Left colon (tissue), 2 donors: ENCODE data around the gene DCUN1D5. TPM values are rescaled to one million over a fixed set of nuclear protein-coding genes. Genes with fewer than 3 reads are reported as not detected.

Experiments
- ATAC-seq: fragments of 200-7000 bp; cut with Tn5 transposase; one replicate; pipeline ENCODE4 v1.9.1; 2020; ENCODE audit warnings: mild to moderate bottlenecking, moderate library complexity
- DNase-seq, 2 donors: peaks; one replicate each; pipeline ENCODE4 v3.0.0-alpha.2; 2020
- intact Hi-C, 2 donors: fragments of 100-400 bp; cut with DNase I in 1 of 2; cut with micrococcal nuclease in 1 of 2; formaldehyde crosslinking; loops; one replicate each; pipeline versions ENCODE4 v1.11.2 to v1.14.0; 2022; cut with DNase I, micrococcal nuclease
- long read RNA-seq: library from polyadenylated mRNA; unstranded; transcript quantifications from one replicate; pipeline ENCODE4 v2.0.0, GENCODE V29; 2021
- total RNA-seq, 2 donors: library from RNA; stranded (reverse); fragmentation: NEBNext Ultra II Directional; extraction: Animal tissue kit (Norgen Biotek cat#: 25700); gene quantifications; one replicate each; pipeline ENCODE4 v1.2.1, GENCODE V29; 2021
- donor health status: DM: no; HTN: no; CAD: no.
- donor health status: DM: yes; HTN: yes; CAD: no.

Gene DCUN1D5
- 10 to 100 TPM; 10.5 to 14.4 TPM for total RNA-seq
- long read RNA-seq, transcript DCUN1D5-201 (8 exons, 1,337 nt): major isoform, 5 of 6 reads
- long read RNA-seq, partial matches to known transcripts: 0 of 6 reads
- long read RNA-seq, other reads (novel, unspliced or antisense): 1 of 6 reads

GRCh38 chr11:103091801-103092524 lies at the start of gene DCUN1D5:
Gene DCUN1D5, minus strand, starts transcription at chr11:103092160. Its CDS starts 288 bp downstream, at chr11:103091872.
- intact Hi-C loops: no loop called here
- DNase-seq: peak; percentile 97 to 98
- peak; percentile 100 for ATAC-seq

DNA sequence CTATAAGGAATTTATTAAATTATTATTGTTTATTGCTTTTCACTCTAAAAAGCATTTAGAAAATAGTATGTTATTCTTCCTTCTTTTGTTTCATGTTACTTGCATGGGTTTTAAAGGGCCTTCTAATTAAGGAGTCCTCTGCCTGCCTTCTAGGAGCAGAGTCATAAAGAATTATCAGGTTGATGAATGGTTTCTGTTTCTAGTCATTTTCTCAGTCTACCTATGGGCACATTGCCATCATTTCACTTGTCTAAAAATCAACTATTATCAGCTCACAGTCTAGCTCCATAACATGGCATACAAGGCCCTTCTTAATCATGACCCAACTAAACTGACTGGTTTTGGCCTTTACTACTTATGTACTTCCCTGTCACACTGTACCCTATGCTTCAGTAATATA lies 33.5 kb upstream of the DCUN1D5 start:
- ATAC-seq: no peak
- intact Hi-C loops: no loop called here
- DNase-seq: no peak

DNA sequence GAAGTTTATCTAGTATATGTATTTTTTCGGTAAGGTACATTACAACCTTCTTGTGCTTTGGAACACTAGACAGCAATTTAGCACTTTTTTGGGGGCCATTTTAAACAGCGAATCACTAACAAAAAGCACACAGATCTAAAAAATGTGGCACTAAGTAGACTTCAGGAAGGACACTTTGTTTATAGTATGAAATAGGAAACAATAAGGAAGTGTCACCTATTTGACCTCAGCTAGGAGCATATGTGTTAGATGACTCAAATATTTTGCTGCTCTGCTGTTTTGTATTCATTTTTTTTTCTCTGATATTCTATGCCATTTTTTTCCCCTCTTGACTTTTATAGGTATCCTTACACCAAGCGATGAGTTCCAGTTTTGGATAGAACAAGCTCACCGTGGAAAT lies 22.9 kb upstream of the DCUN1D5 start:
- DNase-seq (no peak), ATAC-seq (no peak)
- intact Hi-C loops: no loop called here

DNA sequence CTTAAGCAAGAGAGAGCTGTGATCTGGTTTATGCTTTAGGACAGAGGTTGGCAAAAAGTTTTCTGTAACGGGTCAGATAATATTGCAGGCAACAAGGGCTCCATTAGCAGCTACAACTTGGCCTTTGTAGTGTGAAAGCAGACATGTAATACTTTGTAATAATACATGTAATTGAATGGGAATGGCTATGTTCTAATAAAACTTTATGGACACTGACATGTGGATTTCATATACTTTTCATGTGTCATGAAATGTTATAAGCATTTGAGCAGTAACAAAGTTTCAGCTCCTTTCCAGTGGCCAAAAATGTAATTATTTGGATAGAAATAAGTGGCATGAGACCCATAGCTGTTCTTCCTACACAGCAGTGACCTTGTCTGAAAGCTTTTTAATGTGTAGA lies 20.4 kb upstream of the DCUN1D5 start:
- intact Hi-C loops: no loop called here
- ATAC-seq (no peak), DNase-seq (no peak)

GRCh38 chr11:103111400-103111799 lies 19.4 kb upstream of the DCUN1D5 start:
- ATAC-seq (no peak), DNase-seq (no peak)
- intact Hi-C loops: no loop called here

- intact Hi-C loops: no loop called here
- ATAC-seq (no peak), DNase-seq (no peak)
These were observed 18.4 kb upstream of the DCUN1D5 start for GRCh38 chr11:103110391-103110790.

DNA sequence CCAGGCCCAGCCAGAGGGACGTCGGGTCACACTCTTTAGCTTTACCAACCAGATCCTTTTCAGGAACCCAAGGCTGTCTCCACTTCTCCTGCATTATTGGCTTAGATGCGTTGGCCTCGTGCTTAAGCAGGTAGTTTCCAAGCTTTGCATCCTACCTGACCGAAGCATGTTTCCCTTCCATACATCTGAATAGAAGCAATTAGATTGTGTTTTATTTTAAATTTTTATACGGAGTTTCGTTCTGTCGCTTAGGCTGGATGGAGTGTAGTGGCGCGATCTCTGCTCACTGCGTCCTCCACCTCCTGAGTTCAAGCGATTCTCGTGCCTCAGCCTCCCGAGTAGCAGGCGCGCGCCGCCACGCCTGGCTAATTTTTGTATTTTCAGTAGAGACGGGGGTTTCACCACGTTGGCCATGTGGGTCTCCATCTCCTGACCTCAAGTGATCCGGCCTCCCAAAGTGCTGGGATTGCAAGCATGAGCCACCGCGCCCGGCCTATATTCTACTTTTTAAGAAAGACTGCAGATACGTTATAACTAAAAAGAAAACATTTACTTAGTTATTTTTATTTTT lies 17.9 kb upstream of the DCUN1D5 start:
- DNase-seq (peak in 1 of 2 donors; percentile 13), ATAC-seq (no peak)
- intact Hi-C loops: no loop called here

DNA sequence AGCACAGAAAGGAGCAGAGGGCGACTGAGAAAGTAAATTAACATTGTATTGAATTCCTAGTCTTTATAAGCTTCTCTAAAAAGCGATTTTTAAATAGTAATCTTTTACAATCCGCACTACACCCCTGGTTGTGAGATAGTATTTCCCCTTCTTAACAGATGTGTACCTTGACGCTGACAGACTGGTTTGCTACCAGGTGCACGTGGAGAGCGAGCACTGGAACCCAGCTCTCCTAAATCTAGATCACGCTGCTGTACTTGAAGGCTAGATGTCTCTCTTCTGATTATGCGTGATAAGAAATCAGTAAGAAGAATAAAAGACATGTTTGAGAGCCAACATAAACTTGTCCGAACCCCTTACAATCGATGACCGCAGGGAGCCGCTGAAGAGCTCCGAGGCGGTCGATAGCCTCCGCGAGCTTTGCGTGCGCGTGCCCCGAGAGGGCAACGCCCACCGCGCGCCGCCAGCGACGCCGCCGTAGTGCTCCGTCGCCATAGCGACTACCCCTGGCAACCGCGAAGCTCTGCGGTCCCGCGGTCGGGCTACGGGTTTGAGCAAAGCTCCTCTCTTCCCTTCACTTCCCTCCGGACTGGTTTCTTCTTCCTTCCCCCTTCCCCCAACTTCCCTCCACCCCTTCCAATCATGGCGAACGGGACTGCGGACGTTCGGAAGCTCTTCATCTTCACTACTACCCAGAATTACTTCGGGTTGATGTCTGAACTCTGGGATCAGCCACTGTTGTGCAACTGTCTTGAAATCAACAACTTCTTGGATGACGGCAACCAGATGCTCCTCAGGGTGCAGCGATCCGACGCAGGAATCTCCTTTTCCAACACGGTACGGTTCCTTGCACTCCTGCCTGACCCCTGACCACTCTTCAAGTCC lies 17.2 kb upstream of the DCUN1D5 start, which contains the start of gene DYNC2H1:
TSS of gene DYNC2H1 (plus strand) at position 494 of the 885 bp plus-strand sequence. CDS start at position 643, 149 bp downstream.
- intact Hi-C loops: no loop called here
- DNase-seq (peak; percentile 78 to 90), ATAC-seq (peak; percentile 100)

DNA sequence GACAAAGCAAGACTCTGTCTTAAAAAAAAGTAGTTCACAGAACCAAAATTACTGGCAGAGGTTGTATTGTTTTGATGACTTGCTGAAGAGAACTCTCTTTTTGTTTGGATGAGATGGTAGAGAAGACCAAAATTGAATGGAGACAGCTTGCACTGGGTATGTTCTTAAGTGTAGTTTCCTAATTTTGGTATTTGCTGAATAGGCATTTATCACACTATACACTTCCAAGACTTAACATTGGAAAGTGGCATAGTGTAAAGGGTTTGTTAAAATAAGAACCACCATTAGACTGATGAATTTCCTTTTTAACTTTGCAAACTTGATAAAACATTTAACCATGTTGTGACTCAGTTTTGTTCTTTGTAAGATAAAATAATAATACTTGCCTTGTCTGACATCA lies 5.3 kb upstream of the DCUN1D5 start:
- intact Hi-C loops: no loop called here
- no peak for DNase-seq
- ATAC-seq: no peak

DNA sequence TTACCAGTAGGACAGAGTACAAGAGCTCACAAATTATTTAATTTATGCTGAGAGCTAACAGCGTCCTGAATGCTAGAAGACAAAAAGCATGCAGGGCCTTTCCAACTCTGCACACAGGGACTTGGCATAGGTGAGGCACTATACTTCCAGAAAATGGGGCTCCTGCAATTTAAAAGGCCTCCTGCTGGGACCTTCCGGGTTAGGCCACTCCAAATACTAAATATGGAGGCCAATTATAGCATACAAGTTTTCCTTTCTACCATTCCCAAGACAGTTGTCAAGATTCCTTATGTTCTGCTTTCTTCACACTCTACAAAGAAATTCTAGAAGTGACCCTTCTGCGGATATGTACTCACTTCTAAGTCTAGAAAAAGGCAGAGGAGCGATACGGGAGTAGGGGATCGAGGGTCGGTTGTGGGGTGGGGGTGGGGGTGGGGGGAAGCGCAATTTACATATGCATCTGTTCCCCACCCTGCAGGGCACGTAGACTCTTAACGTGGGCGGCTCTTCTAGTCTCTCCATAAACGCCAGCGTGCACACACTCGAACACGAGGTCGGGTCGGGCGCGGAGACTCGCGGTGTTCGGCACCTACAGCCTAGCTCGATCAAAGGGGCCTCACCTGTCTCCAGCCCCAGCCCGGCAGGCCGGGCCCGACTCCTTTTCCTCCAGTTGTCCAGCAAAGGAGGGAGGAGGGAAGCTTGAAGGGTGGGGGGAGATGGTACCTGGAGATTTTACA lies 728 bp downstream of the DCUN1D5 start:
- peak; percentile 38 to 57 for DNase-seq
- peak; percentile 75 for ATAC-seq
- intact Hi-C loops: no loop called here

DNA sequence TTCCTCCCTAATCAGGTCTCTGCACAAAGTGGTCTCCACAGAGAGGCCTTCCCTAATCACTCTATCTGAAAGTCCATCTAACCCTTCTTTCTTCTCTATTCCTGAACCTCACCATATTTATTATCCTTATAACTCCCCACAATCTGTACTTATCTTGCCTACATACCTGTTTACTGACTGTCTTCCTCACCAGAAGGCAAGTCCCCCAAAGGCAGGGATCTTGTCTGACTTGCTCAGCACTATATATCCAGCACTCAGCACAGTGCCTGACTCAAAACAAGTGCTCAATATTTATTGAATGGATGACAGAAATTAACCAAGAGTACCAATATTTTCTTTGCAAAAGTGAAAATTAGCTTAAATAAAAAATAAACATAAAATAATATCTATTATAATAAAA lies 5.5 kb downstream of the DCUN1D5 start:
- intact Hi-C loops: no loop called here
- DNase-seq: no peak
- no peak for ATAC-seq

GRCh38 chr11:103085758-103086365 lies 6.1 kb downstream of the DCUN1D5 start:
- intact Hi-C loops: no loop called here
- DNase-seq (no peak), ATAC-seq (no peak)

DNA sequence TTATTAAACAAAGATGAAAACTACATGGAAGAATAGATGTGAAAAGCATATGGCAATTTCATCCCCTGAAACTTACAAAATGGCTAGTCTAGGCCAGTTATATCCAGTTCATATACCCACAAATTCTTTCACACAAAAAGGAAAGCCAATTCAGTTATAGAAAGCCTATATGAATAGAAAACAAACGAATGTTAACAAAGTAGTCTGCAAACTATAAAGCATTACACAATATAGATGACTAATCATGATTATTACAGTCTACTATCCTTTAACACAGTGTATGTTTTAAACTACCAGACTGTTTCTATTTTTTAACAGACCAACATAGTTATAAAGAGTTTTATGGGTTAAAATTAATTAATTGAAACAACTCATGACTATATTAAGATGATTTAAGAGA lies 12.1 kb downstream of the DCUN1D5 start:
- intact Hi-C loops: no loop called here
- ATAC-seq: no peak
- no peak for DNase-seq

DNA sequence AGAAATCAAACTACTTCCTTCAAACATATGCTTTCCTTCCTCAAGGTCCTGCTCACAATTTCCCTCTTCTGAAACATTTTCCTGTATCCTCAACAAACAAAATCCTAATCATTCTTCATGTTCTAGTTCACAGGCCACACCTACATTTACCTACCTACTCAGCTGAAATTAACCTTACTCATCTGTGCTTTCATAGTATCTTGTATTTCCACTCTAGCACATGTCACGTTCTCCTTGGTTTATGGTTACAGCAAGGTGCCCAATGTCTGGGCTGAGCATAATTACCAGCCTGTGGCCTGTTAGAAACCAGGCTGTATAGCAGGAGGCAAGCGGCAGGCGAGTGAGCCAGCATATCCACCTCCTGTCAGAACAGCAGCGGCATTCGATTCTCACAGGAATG lies 13.2 kb downstream of the DCUN1D5 start:
- ATAC-seq: no peak
- intact Hi-C loops: no loop called here
- DNase-seq: no peak

GRCh38 chr11:103077554-103077953 lies 14.4 kb downstream of the DCUN1D5 start:
- DNase-seq: no peak
- no peak for ATAC-seq
- intact Hi-C loops: no loop called here

- ATAC-seq: no peak
- DNase-seq: no peak
- intact Hi-C loops: no loop called here
These were observed 15.6 kb downstream of the DCUN1D5 start for GRCh38 chr11:103076361-103076760.

- DNase-seq (no peak), ATAC-seq (no peak)
- intact Hi-C loops: no loop called here
These were observed 21.0 kb downstream of the DCUN1D5 start for GRCh38 chr11:103071008-103071407.

DNA sequence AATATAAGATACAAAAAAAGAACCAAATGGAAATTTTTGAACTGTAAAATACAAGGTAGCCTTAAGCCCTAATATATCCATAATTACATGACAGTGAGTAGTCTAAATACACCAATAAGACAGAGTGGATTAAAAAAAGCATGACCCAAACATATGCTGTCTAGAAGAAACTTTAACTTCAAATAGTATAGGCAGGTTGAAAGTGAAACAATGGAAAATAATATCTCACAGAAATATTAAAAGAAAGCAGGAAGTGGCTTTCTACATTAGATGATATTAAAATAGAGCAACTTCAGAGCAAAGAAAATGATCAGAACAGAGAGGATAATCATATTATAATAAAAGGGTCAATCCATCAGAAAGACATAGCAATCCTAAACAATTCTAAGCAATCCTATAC lies 21.8 kb downstream of the DCUN1D5 start:
- intact Hi-C loops: no loop called here

More for the DNA sequence above, 21.8 kb downstream of the DCUN1D5 start:
- ATAC-seq: no peak
- DNase-seq: no peak
